EH (cell line): ENCODE results near the gene SLC1A7.

Experiments used
- DNase-seq: peaks from one replicate; pipeline ENCODE4 v3.0.0-alpha.2; 2015; ENCODE audit warnings: low read depth

The SLC1A7 gene

DNA sequence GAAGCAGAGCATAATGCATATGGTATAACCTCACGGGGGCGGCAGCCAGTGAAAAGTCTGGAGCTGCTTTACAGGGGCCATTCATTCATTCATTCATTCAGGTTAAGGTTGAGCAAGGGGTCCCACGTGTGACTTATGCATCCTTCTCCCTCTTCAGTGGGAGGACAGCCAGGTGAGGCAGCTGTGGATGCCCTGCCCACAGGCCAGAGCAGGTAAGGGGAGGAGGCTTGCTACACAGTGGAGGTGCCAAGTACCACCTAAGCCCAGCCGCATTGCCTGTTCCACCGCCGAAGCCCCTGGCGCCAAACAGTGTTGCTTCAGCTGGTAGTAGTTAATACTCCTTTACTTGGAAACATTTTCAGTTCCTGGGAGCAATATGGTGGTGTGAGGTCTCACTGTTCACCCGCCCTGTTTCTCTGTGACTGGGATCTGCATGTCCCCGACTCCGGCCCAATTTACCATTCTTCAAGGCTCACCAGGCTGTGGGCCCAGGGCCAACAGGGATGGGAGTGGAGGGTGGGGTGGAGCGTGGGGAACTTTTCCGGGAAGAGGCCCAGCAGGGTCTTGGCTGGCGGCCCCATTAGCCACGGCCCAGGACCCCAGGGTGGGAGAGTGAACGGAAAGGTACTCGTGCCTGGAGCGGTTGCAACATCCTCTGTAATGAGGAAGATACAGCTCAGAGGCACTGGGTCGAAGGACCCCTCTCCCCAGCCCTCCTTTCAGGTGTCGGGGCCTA lies 81.1 kb downstream of the SLC1A7 start:
- peak; percentile 48 for DNase-seq

DNA sequence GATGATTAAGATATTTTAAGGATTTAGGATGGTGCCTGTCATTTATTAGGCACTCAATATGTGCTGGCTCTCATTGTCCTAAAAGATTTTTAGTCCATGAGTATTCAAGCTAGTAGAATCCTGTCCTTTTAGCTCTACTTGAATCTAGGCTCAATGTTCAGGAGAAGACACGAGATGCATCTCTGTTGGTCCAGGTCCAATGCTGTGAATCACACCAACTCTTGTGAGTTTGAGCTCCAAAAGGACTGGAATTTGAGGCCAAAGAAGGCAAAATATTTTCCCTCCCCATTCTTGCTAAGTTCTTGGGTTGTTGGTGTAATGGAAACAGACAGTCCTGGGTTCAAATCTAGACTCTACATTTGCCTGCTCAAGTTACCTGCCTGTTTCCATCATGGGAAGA lies 81.9 kb downstream of the SLC1A7 start:
- DNase-seq: peak; percentile 97

DNA sequence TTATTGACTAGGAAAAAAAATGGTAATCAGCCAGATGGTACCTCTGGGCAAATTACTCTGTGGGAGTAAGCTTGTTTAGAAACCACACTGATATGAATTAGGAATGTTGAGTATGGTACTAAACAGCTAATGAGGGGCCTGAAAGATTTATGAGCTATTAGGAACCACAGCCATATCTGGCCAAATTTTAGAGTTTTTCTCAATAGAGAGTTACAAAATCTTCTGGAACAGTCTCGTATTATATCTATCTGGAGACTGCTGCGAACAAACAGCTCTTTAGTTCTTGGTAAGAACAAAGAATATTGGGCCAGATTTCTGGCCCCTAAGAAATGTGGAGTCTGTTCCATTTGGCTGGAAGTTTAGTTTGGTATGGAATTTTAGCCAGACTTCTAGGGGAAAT lies 85.3 kb downstream of the SLC1A7 start:
- peak; percentile 73 for DNase-seq

DNA sequence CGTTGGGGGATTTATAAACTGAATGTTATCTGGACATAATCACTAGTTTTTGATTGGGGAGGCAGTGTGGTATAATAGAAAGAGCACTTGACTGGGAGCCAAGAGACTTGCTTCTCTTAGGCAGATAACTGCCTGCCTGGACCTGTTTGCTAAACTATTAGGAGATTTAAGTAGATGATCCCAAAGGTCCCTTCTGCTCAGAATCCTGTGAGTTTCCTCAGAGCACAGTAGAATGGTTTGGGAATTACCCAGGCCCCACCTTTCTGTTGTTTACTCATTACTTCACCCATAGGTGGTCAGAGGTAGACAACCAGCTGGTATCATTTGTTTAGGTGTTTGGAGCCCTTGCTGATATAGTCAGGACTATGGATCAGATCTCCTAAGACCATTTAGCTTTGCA lies 90.8 kb downstream of the SLC1A7 start:
- DNase-seq: no peak

DNA sequence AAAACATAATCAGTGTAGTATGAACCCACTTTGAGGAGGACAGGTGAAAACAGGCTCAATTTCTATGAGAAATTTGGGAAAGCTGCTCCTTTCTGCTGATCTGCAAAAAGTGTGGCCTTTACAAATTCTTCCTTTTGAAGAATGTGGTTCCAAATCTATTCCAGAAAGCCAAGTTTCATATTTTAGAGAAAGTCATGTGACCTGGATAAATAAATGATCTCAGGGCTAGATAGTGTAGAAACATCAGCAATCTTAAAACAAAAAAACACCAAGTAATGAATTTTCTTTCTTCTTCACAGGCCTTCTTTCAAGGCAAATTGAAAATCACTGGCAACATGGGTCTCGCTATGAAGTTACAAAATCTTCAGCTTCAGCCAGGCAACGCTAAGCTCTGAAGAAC lies 92.1 kb downstream of the SLC1A7 start:
- no peak for DNase-seq

DNA sequence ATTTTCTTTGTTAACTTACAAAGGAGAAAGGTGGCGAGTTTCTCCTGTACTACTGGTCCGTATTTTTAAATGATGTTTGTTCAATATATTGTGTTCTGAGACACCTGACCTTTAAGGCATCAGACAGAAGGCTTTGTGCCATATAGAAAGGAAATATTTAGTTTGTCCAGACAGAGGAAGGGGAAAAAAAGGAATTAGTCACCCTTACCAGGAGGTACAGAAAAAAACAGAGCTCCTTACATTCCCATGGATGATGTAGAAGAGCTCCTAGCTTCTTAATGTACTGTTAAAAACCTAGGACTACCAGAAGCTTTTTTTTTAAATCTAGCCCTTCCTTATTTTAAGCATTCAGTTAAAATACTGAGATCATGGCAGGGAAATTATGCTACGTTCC lies 92.9 kb downstream of the SLC1A7 start:
- no peak for DNase-seq

DNA sequence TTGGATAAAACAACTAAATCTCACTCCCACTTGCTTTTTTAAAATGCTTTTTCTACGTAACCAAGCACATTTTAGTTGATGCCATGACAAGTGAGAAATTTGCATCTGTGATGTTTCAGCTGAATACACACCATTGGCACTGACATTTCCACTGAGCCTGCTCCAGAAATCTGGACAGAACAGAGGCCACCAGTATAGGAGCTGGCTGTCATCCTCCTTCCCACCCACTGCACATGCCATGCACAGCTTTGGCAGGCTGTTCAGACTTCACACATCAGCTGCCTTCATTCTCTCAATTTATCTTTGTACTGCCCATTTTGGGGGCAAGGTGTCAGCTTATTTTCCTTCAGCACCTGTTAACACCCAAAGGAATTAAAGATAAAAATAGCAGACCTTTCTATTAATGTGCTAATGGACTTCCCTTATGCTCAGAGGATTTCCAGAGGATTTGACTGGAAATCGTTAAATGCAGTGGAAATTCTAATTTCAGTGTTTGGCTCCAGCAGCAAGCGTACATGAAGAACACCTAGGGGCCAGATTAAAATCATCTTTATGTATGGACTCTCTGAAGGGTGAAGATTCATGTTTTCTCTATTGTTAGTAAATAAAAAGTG lies 93.4 kb downstream of the SLC1A7 start:
- no peak for DNase-seq

DNA sequence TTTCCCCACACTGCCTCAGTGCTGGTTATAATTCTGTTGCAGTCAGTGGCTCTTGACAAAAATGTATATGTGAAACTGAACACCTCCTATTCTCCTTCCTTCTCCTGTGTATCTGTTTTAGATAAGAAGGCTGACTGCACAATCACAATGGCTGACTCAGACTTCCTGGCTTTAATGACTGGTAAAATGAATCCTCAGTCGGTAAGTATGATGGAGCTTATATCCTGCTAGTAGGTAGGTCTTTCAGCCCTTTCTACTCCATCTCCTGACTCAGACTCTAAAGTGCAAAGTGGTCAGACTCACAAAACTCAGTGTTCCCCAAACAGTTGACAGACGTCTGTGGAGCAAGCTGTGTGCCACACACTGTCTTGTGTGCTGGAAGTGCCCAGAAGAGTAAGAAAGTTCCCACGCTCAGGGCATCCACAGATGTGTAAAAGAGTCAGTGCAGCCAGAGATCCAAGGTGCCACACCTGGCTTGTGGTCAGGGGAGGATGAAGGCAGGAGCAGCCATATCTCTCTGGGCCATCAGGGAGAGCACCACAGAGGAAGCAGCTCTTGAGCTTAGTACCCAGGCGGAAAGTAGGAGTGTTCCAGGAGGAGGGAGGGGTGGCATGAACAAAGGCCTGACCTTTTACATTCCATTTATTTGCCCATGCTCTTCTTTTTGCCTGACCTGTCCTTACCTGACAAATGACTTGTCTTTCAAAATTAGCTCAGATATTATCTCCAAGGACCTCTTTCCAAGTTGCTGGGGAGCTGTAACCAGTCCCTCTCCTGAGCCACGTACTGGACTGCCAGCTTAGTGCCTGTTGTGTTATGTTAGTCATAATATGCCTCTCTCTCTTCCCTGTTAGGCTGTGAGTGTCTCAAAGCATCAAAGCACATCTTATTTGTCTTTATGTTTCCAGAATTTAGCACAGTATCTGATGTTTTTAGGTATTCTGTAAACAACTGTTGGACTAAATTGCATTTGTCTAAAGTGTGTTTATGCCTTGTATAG lies 94.4 kb downstream of the SLC1A7 start:
- peak; percentile 82 for DNase-seq

DNA sequence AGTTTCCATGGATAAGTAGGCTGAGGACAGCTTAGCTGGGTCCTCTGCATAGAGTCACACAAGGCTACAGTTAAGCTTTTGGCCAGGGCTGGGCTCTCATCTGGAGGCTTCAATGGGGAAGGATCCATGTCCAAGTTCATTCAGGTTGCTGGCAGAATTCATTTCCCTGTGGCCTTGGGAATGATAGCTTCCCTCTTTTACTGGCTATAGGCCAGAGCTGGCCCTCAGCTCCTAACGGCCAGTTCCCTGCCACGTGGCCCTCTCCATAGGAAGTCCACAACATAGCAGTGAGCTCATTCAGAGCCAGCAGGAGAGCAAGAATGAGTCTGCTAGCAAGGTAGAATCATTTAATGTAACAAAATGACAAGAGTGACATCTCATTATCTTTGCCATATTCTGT lies 95.5 kb downstream of the SLC1A7 start:
- peak; percentile 82 for DNase-seq

DNA sequence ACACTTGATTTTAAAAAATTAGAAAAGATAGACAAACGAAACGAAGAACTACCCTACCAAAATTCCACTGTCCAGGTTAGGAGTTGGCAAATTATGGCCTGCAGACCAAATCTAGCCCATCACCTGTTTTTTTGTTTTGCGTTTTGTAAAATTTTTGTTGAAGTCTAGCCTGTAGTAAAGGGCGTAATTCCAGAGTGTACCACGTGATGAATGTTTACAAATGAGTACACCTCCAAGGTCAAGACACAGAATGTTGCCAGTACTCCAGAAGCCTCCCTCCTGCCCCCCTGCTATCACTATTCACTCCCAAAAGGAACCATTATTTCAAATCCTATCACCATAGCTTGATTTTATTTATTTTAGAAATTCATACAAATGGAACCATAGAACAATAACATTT lies 97.5 kb downstream of the SLC1A7 start:
- DNase-seq: no peak

DNA sequence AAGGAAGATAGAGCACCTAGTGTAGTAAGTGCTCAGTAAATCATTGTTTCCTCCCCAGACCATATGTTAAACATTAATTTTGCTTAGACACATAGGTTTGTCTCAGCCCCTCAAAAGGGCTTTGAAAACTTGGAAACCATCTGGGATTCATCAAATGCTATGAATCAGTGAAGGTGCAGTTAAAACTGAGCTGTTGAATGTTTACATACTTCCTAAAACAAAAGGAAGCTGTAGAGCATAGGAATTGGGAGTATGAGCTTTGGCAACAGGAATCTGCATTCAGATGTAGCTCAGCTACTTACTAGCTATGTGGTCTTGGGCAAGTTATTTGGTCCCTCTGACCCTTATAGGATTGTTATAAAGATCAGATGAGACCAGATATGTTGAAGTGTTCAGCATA lies 99.2 kb downstream of the SLC1A7 start:
- peak; percentile 92 for DNase-seq

DNA sequence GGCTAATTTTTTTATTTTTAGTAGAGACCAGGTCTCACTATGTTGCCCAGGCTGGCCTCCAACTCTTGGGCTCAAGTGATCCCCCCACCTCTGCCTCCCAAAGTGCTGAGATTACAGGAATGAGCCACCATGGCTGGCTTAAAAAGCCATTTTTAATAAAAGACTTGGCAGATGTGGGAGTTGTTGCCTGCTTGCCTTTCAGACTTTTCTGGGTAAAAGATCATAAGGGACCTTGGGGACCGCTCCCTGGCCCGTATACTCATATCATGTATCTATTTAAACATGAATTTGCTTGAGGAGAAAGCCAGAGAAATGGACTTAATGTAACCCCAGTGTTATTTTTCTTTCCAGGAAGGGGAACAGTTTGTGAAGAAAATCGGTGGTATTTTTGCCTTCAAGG lies 103.9 kb downstream of the SLC1A7 start:
- no peak for DNase-seq
